SHP77 (cell line): Measurements from ENCODE around the gene C1QTNF5.
"Not testable (repeated sequence)": the region's sequence is repeated elsewhere in the genome, so short reads cannot be mapped to it uniquely, and the experiment has no call there.

ENCODE experiments used
- DNase-seq, 2 experiments: peaks; one replicate each; lab custom pipeline; 2025; lab: John Stamatoyannopoulos, UW

The C1QTNF5 gene

GRCh38 chr11:119340335-119341221, at the start of gene C1QTNF5:
Gene C1QTNF5 (minus strand): TSS chr11:119340883. CDS start chr11:119340397, 486 bp downstream.
- DNase-seq, result no peak

GRCh38 chr11:119389611-119390254, 49.0 kb upstream of the C1QTNF5 start:
- peak in 1 of 2 experiments; percentile 23 for DNase-seq

- no peak for DNase-seq
These were observed 47.4 kb upstream of the C1QTNF5 start for GRCh38 chr11:119388103-119388502.

- no peak for DNase-seq
These were observed 43.6 kb upstream of the C1QTNF5 start for GRCh38 chr11:119384332-119384731.

- DNase-seq, result not testable (repeated sequence)
These were observed 41.8 kb upstream of the C1QTNF5 start for GRCh38 chr11:119382513-119382912.

- DNase-seq, result no peak
These were observed 41.4 kb upstream of the C1QTNF5 start for GRCh38 chr11:119382101-119382500.

- DNase-seq, result peak; percentile 91 to 93
These were observed 40.7 kb upstream of the C1QTNF5 start, which contains the start of gene USP2 for GRCh38 chr11:119381181-119381988. Gene USP2 (minus strand): TSS chr11:119381690. CDS start chr11:119373480, 8,210 bp downstream.

- DNase-seq, result no peak
These were observed 40.1 kb upstream of the C1QTNF5 start for GRCh38 chr11:119380827-119381180.

- DNase-seq, result no peak
These were observed 39.6 kb upstream of the C1QTNF5 start for GRCh38 chr11:119380160-119380826.

GRCh38 chr11:119378851-119379465, 38.3 kb upstream of the C1QTNF5 start:
- no peak for DNase-seq

GRCh38 chr11:119377961-119378667, 37.4 kb upstream of the C1QTNF5 start:
- no peak for DNase-seq

GRCh38 chr11:119377112-119377901, 36.6 kb upstream of the C1QTNF5 start:
- no peak for DNase-seq

- peak; percentile 64 to 68 for DNase-seq
These were observed 35.6 kb upstream of the C1QTNF5 start for GRCh38 chr11:119376197-119376847.

GRCh38 chr11:119375337-119376196, 34.9 kb upstream of the C1QTNF5 start:
- no peak for DNase-seq

GRCh38 chr11:119374632-119375336, 34.1 kb upstream of the C1QTNF5 start:
- DNase-seq, result no peak

GRCh38 chr11:119373921-119374631, 33.4 kb upstream of the C1QTNF5 start:
- peak; percentile 66 to 67 for DNase-seq
